CD4-positive, alpha-beta T cell treated with Interleukin-1 beta for 1 hour (primary cell): Measurements from ENCODE around the gene PPDPF.
"Not testable (repeated sequence)": the region's sequence is repeated elsewhere in the genome, so short reads cannot be mapped to it uniquely, and the experiment has no call there.

ENCODE experiments used
- DNase-seq, 2 donors: peaks; one replicate each; pipeline ENCODE4 v3.0.0-alpha.2; 2020 to 2022

Gene PPDPF

GRCh38 chr20:63500902-63501817 lies 19.4 kb upstream of the PPDPF start:
- DNase-seq = no peak

GRCh38 chr20:63501818-63502670 lies 18.5 kb upstream of the PPDPF start:
- no peak for DNase-seq

- no peak for DNase-seq
Observed at GRCh38 chr20:63502671-63503172, 17.8 kb upstream of the PPDPF start.

GRCh38 chr20:63503524-63503923 lies 17.0 kb upstream of the PPDPF start:
- DNase-seq = no peak

GRCh38 chr20:63504642-63505041 lies 15.9 kb upstream of the PPDPF start:
- no peak for DNase-seq

GRCh38 chr20:63505281-63505680 lies 15.3 kb upstream of the PPDPF start:
- no peak for DNase-seq

GRCh38 chr20:63505723-63506122 lies 14.8 kb upstream of the PPDPF start:
- DNase-seq = no peak

GRCh38 chr20:63507083-63507743 lies 13.4 kb upstream of the PPDPF start:
- DNase-seq = no peak

- DNase-seq = no peak
Observed at GRCh38 chr20:63508072-63508768, 12.3 kb upstream of the PPDPF start.

GRCh38 chr20:63509088-63509564 lies 11.4 kb upstream of the PPDPF start:
- DNase-seq = no peak

GRCh38 chr20:63513207-63513606 lies 7.4 kb upstream of the PPDPF start:
- DNase-seq = no peak

GRCh38 chr20:63514520-63514919 lies 6.0 kb upstream of the PPDPF start:
- not testable (repeated sequence) for DNase-seq

GRCh38 chr20:63517376-63518309 lies 2.9 kb upstream of the PPDPF start:
- DNase-seq = no peak

GRCh38 chr20:63518351-63518861 lies 2.2 kb upstream of the PPDPF start:
- DNase-seq = no peak

GRCh38 chr20:63518946-63519667 lies 1.5 kb upstream of the PPDPF start:
- DNase-seq = no peak

- peak; percentile 69 to 74 for DNase-seq
Observed at GRCh38 chr20:63519668-63520503, 679 bp upstream of the PPDPF start.

GRCh38 chr20:63520934-63521601 lies 503 bp downstream of the PPDPF start:
- DNase-seq = peak; percentile 50 to 65

- DNase-seq = no peak
Observed at GRCh38 chr20:63521602-63522001, 1.0 kb downstream of the PPDPF start.
